HG03039 (cell line): ENCODE data around the gene LIAS.
"Not testable (repeated sequence)": the region's sequence is repeated elsewhere in the genome, so short reads cannot be mapped to it uniquely, and the experiment has no call there.

ENCODE experiments used
- ATAC-seq: cut with Tn5 transposase; IDR thresholded peaks from one replicate; pipeline ENCODE4 v1.9.1; 2021; ENCODE audit warnings: mild to moderate bottlenecking, moderate library complexity; ENCODE audit not compliant: unreplicated experiment

The LIAS gene

DNA sequence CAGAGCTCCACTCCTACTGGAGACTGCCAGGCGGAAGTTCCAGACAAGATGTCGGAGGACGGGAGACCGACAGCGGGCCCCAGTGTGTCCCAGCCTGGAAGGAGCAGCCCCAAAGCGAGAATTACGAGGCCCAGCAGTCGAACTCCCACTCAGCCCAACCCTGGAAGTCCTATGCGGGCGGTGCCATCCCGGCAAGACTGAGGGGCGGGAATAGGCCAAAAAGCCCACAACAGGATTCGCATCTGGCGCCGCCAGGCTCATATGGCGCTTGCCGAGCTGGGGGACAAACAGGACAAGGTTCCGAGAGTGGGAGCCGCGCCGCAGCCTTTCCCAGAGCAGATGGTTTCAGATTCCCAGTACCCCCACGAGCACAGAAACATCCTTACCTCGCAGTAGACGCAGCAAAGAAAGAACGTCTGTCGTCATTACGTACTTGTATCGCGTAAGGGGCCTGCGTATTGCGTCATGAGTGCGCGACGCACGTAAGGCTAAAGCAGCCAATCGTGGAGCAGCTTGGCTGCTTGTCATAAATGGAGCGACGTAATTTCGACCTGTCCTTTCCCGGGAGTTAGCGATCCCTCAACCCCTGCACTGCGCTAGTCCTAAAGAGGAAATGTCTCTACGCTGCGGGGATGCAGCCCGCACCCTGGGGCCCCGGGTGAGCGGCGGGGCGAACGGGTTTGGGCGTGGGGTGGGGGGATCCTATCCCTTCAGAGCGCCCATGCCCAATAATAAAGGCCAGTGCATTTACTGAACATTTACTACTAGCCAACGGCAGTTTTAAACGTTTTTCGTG lies at the start of gene LIAS, which contains the start of gene RPL9:
TSS of gene LIAS (plus strand) at position 552 of the 796 bp plus-strand sequence. CDS start at position 614, 62 bp downstream.
TSS of gene RPL9 (minus strand) at position 418 of the 796 bp plus-strand sequence. CDS start 483 bp downstream, outside the sequence.
- peak; percentile 86 for ATAC-seq

GRCh38 chr4:39410415-39410814 lies 48.4 kb upstream of the LIAS start:
- ATAC-seq, result no peak

DNA sequence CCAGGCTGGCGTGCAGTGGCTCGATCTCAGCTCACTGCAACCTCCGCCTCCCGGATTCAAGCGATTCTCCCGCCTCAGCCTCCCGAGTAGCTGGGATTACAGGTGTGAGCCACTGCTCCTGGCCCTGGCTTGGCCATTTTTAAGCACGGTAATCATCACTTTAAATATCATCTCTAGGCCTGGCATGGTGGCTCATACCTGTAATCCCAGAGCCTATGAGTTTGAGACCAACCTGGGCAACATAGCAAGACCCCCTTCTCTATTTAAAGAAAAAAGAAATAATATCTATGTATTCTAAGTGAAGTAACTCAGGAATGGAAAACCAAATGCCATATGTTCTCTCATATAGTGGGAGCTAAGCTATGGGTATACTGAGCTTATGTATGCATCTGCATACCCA lies 47.3 kb upstream of the LIAS start:
- ATAC-seq, result not testable (repeated sequence)

GRCh38 chr4:39415678-39416283 lies 43.1 kb upstream of the LIAS start:
- no peak for ATAC-seq

GRCh38 chr4:39422247-39422646 lies 36.6 kb upstream of the LIAS start:
- no peak for ATAC-seq

DNA sequence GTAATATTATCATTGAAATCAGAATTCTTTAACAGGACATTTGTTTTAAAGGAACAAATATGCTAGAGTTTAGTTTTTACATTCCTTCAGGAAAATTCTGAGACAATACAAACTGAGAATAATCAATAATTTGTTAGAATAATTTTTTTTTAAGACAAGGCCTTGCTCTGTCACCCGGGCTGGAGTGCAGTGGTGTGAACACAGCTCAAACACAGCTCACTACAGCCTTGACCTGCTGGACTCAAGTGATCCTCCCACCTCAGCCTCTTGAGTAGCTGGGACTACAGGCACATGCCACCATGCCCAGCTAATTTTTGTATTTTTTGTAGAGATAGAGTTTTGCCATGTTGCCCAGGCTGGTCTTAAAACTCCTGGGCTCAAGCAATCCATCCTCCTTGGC lies 33.6 kb upstream of the LIAS start:
- not testable (repeated sequence) for ATAC-seq

DNA sequence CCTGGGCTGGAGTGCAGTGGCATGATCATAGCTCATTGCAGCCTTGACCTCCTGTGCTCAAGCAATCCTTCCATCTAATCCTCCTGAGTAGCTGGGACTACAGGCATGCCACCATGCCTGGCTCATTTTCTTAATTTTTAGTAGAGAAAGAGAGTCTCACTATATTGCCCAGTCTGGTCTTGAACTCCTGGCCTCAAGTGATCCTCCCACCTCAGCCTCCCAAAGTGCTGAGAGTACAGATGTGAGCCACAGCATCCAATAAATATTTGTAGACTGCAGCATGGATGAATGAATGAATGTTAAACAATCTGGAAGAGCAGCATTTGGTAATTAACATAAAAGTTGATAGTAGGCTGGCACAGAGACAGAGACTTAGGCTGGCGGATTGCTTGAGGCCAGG lies 32.1 kb upstream of the LIAS start:
- ATAC-seq, result no peak

DNA sequence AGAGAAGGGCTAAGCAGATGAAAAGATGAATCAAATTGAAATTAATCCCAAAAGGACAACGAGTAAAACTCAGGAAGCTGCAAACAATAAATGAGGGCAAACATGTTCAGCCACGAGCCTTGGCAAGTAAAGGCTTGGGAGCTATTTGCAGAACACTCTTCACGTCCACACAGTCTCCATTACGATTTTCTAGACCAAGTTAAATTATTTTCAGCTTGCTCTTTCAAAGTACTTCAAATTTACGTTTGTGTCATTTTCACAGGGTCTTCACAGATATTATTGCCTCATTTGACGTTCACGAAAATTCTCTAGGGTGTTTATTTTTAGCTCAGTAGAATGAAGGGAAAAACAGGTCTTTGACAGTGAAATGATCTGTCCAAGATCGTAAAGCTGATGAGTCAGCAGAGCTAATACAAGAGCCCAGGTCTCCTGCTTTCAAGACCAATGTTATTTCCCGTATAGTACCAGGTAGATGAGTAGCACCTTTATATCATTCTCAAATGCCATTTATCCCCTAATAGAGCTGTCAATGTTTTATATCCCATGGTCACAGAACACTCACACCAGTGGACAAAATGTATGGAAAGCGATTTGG lies 31.2 kb upstream of the LIAS start:
- ATAC-seq, result no peak

DNA sequence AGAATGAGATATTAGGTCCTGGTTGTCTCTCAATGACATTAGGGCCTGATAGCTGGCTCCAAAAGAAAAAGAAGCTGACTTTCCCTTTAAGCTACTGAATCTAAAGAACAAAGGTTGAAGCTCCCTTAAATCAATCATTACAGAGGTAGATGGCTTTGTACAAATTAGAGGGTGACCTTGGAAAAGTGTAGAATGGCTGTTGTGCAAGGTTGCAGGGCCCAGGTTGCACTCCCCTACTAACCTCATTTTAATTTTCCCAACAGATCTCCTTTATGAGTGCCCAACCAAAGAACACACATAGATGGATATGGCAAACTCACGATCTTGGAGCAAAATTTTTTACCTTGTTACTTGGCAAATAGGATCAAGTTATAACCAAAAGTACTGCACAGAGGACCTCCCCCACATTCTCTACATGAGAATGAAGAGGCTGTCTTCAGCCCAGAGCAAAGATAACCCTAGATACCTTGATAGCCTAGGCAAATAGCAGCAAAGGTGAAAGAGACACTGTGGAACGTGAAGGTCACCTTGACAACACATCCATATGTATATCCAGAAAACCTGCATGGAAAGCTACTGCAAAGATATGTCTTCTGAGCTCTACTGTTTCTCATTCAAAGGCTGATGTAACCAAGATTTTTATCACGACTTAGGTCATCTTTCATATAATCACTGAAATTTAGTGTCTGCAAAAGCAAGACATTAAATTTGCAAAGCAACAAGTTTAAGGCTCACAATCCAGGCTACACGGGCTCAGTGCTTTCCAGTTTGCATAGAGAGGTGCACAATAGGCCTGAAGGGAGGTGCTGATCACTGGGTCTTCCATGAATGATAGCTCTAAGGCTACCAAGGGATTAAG lies 29.2 kb upstream of the LIAS start:
- ATAC-seq, result no peak

DNA sequence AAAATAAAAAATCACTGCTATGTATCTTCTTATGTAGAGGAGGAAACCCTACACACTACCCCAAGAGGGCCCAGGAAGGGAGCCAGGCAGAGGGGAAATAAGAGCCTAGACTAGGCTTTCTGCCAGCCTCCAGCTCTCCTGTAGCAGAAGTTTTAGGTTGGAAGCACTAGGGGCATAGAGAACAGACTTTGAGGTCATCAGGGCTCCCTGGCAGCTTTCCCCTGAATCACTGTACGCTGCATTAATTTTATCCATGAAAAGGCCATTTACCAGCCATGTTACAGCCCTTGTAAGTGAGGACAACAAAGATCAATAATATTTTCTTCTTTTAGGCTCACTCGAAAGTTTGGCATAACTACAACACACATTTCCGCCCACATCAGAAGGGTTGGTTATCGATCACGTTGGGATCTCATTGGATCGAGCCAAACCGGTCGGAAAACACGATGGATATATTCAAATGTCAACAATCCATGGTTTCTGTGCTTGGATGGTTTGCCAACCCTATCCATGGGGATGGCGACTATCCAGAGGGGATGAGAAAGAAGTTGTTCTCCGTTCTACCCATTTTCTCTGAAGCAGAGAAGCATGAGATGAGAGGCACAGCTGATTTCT lies 24.9 kb upstream of the LIAS start:
- no peak for ATAC-seq

- no peak for ATAC-seq
Observed at GRCh38 chr4:39435659-39436563, 22.9 kb upstream of the LIAS start.

DNA sequence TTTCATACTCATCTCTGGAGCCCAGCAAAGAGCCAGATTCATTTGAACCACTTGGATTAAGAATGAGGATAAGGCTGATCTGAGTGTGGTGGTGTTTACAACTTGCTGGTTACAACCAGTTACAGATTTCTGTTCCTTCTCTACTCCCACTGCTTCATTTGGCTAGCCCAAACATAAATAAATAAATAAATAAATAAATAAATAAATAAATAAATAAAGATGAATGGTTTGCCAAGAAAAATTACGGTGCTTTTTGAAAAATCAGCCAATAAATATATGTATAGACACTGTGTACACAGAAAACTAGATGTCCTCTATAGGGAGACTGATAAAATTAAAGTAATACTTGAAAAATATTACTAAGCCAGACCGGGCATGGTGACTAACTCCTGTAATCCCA lies 17.3 kb upstream of the LIAS start:
- no peak for ATAC-seq

DNA sequence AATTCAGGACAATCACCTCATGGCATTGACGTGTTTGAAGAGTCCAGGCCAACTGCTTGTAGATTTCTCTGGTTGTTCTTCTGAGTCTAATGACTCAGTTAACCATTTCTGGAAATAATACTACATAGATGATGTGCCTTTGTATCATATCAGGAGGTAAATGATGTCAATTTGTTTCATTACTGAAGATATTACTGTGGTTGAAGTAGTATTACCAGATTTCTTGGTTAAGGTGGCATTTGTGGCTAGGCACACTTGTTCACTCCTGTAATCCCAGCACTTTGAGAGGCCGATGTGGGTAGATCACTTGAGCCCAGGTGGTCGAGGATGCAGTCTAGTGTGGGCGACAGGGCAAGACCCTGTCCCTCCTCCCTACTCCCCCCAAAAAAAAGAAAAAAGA lies 15.9 kb upstream of the LIAS start:
- no peak for ATAC-seq

- ATAC-seq, result no peak
Observed at GRCh38 chr4:39446483-39446841, 12.4 kb upstream of the LIAS start.

DNA sequence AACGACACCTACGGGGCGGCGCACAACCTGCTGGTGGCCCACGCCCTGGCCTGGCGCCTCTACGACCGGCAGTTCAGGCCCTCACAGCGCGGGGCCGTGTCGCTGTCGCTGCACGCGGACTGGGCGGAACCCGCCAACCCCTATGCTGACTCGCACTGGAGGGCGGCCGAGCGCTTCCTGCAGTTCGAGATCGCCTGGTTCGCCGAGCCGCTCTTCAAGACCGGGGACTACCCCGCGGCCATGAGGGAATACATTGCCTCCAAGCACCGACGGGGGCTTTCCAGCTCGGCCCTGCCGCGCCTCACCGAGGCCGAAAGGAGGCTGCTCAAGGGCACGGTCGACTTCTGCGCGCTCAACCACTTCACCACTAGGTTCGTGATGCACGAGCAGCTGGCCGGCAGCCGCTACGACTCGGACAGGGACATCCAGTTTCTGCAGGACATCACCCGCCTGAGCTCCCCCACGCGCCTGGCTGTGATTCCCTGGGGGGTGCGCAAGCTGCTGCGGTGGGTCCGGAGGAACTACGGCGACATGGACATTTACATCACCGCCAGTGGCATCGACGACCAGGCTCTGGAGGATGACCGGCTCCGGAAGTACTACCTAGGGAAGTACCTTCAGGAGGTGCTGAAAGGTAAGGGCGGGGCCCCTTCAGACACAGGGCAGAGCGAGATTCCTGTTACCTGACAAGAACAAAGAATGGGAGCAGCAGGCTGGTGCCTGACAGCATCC lies 11.8 kb upstream of the LIAS start:
- ATAC-seq, result peak; percentile 73

GRCh38 chr4:39450618-39451017 lies 8.2 kb upstream of the LIAS start:
- ATAC-seq, result no peak

DNA sequence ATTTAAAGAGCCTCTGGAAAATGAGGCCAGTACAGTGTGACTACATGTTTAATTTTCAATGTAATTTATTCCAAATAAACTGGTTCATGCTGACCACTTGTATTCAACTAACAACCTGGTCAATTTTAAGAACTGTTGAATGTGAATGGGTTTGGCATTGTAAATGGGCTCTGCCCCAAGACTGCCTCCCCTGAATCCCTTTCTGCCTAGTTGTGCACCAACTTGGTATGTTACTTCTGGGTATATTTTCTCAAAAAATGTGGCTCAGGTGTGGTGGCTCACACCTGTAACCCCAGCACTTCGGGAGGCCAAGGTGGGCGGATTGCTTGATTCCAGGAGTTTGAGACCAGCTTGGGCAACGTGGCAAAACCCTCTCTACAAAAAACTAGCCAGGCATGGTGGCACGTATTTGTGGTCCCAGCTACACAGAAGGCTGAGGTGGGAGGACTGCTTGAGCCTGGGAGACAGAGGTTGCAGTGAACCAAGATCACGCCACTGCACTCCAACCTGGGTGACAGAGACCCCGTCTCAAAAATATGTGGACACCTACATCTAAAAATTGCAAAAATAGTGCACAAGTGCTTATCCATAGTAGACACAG lies 7.3 kb upstream of the LIAS start:
- ATAC-seq, result no peak

- ATAC-seq, result no peak
Observed at GRCh38 chr4:39452153-39452859, 6.5 kb upstream of the LIAS start.
